ENCODE results near the gene DPYSL4.

The DPYSL4 gene

GRCh38 chr10:132176623-132177500, 9.9 kb upstream of the DPYSL4 start:
- in situ Hi-C loops (cut with MboI; ENCODE audit: low sequenced_read_pairs) = no loop called here

DNA sequence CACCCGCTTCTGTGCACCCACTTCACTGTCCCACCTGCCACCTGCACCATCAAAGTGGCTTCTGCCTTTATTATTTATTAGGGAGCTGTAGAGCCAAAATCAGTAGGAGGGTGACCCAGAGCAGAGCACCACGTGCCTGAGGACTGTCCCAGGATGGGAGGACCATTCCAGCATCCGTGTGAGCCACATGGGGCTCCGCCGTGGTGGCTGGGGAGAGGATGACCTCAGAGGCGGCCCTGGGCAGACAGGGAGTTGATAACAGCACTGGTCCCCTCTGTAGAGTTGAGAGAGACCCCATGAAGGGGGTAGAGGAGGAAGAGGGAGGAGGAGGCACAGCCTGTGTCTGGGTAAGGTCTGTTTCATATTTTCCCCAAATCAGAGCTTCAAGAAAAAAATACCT, 8.7 kb upstream of the DPYSL4 start:
- in situ Hi-C loops (cut with MboI; ENCODE audit: low sequenced_read_pairs) = no loop called here

DNA sequence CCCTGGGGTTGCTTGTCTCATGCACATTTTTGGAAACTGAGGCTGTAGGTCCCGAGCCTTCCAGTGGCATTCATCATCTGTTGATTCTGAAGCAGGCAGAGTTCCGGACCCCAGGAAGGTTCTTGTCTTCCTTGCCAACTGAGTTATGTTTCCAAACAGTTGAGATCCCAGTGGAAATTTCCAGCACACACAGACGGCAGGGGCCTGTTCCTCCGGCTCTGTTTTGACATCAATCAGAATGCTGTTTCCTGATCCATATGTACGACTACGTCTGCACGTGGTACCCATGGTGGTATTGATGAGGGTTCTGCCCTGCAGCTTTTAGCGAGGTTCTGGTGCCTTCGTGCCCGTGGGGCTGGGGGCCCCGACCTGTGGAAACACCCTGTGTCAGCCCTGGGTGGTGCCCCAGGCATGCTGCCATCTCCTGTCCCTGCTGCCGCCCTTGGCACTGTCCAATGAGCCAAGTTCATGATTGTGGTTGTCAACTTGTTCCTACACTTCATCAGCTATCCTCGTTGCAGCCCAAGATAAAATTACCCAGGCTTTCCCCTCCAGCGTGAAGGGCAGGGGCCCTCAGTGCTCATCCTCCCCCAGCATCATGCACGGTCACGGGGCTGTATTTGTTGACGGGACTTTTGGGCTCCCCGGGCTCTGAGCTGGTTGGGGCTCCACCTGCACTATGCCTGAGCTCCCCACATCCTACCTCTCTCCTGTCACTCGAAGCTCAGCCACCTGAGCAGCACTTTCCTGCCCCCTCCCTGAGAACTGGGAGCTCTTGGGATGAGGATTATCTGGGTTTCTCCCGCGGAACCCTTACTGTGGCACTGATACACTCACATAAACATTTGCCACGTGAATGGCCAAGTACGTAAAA, 7.8 kb upstream of the DPYSL4 start:
- in situ Hi-C loops (cut with MboI; ENCODE audit: low sequenced_read_pairs) = no loop called here

DNA sequence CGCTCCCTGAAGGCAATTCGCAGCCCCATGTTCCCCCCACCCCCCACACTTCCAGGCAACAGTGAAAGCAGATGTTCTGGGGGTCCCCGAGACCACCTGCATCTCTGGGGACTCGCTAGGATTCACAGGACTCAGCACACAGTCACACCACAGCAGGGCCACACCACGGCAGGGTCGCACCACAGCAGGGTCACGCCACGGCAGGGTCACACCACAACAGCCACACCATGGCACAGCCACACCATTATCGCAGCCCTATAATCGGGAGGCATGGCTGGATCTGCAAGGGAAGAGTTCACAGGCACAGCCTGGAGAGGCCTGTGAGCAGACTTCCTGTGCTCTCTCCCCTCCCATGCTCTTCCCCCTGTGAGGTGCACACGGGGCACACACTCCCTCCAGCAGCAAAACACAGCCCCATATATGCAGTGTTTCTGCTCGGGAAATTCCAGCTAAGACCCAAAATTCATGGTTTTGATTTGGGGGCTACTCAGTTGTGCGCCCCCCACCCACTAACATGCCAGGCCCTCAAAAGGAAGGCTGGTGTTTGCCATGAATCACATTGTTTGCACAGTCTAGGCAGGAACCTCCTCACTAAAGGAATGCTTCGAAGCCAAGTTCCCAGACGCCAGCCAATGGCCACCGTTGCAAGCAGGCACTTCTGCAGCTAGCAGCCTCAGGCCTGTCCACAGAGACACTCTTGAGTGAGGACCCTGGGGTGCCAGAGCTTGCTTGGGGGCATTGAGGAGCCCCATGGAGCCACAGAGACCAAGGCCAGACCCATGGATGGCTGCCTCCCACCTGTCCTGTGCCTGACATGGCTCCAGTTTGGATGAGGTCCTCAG, 7.0 kb upstream of the DPYSL4 start:
- in situ Hi-C loops (cut with MboI; ENCODE audit: low sequenced_read_pairs) = no loop called here

DNA sequence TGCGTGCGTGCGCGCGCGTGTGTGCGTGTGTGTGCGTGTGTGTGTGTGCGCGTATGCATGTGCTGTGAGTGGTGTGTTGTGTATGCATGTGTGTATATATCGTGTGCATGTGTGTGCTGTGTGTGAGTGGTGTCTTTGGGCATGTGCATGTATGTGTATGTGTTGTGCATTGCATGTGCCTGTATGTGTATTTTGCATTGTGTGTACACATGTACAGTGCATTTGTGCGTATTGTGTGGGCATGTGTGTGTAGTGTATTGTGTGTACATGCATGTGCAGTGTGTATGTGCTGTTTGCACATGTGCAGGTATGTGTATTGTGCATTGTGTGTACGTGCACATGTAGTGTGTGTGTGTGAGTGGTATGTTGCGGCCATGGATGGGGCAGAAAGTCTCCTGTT, 6.0 kb upstream of the DPYSL4 start:
- in situ Hi-C loops (cut with MboI; ENCODE audit: low sequenced_read_pairs) = no loop called here

DNA sequence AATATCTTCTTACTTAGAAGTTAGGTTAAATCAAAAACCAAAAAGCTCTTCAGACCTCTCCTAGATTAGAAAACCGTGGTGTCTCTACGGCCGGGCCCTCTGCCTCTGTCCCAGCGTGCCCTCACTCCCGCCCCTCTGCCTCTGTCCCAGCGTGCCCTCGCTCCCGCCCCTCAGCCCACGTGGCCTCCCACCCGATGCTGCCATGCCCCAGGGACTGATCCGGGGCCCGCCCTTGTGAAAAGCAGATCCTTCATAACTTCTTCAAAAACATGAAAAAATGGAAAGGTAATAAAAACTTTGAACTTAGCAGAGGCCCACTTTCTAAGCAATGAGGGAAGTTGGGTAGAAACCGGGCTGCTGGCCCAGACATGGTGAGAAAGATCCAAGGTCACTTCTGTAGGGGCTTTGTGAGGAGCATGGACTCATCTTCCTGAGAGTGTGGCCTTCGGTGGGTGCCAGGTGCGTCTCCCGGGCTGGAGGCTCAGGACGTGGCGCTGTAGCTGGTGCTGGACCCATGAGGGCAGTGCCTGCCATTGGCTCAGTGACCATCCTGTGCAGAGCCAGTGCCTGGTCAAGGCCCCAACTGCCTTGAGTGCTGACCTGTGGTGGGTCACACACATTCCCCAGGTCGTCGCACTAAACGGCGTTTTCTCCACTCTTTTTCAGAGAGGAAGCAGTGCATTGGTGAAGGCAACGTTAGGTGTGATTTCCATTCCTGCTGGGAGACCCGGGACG, 4.9 kb upstream of the DPYSL4 start:
- in situ Hi-C loops (cut with MboI; ENCODE audit: low sequenced_read_pairs) = no loop called here

GRCh38 chr10:132182591-132182990, 4.2 kb upstream of the DPYSL4 start:
- in situ Hi-C loops (cut with MboI; ENCODE audit: low sequenced_read_pairs) = no loop called here

- in situ Hi-C loops (cut with MboI; ENCODE audit: low sequenced_read_pairs) = no loop called here
Observed at GRCh38 chr10:132183046-132183445, 3.7 kb upstream of the DPYSL4 start.

DNA sequence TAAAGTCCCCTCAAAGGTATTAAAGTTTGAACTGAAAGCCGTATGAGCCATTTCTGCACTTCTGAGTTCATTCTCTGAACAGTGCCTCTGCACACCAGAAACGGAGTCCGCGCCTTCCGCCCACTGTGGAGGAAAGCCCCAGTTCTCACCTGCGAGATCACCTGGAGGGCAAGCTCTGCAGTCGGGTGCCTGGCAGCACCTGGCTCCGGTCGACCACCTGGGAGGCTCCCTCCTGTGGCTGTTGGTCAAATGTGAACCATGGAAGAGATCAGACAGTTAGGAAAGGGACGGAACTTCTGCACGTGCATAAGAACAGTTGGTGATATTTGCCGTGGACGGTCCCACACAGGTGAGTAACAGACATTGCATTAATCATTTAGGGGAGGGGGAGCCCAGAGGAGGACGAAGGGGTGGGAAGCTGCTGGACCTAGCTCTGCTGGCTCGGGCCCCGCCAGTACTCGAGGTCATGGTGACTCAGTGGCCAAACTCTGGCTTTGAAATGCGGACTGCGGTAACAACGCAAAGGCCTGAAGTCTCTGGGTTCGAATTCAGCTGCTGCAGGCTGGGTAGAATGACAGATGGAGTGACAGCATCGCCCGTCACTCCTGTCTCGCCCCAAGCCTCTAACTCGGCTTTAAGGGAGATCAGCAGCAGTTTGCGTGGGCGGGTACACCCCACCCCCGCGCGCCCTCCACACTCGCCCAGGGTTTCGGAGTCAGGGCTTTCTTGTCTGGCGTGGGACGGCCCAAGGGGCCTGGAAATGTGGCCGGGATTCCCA, 1.7 kb upstream of the DPYSL4 start:
- in situ Hi-C loops (cut with MboI; ENCODE audit: low sequenced_read_pairs) = no loop called here

DNA sequence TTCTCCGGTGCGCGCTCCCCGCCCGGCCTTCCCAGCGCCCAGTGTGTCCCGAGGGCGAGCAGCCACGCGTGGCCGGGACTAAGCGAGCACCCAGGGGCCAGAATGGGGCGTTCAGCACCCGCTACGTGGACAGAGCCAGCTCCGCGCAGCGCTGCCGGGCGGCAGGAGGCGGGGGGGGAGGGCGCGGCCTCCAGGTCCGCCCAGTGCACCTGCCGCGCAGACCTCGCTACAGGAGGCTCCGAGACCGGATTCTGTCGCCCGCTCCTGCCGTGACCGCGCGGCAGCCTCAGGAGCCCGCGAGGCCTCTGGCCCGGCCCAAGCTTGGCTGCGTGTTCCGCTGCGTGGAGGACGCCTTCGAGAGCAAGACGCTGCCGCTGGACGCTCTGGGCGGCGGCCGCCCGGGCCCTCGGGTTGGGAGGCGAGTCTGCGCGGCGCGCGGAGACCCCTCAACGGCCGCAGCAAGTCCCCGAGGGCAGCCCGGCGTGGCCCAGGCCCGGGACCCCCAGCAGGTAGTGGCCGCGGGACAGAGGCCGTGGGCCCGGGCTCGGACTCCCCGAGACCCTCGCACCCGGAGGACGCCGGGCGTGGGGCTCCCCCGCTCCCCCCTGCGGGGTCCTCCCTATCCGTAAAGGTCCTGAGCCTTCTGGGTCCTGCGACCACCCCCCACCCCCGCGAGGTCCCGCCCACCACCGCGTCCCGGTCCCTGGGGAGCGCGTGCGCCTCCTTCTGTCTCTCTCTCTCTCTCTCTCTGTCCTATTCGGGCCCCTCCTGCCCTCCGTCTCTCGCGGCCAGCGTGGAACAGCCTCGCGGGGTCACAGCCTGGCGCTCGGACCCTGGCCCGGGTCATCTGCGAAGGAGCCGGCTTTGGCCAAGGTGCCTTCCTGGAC, 904 bp upstream of the DPYSL4 start:
- in situ Hi-C loops (cut with MboI; ENCODE audit: low sequenced_read_pairs) = no loop called here

DNA sequence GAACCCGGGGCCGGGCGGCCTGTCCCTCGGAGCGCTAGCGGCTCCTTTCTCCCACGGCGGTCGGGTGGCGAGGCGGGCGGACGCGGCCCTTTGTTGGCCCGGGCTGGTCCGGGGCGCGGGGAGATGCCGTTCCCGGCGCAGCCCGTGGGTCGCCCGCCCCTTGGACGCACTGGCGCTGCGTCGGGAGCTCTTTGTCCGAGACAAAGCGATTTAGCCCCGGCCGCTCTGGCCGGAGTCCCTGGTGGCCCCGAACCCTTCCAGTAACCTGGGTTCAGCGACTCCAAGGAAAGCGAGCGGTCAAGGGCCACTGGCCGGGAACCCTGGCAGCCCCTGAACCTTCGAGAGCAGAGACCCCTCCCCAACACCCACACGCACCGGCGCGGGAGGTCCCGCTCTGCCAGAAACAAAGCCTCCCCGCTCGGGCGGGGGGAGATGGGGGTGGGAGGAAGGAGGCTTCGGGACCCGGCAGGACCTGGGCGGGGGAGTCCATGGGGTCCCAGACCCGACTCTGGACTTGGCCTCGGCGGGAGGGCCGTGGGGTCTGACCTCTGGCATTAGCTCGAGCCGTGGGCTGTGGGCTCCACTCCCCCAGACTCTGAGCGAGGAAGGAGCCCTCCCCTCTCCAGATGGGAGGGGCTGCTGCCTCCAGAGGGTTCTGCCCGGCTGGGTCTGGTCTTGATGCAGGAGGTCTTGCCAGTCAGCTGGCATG, 836 bp downstream of the DPYSL4 start:
- in situ Hi-C loops (cut with MboI; ENCODE audit: low sequenced_read_pairs) = no loop called here

DNA sequence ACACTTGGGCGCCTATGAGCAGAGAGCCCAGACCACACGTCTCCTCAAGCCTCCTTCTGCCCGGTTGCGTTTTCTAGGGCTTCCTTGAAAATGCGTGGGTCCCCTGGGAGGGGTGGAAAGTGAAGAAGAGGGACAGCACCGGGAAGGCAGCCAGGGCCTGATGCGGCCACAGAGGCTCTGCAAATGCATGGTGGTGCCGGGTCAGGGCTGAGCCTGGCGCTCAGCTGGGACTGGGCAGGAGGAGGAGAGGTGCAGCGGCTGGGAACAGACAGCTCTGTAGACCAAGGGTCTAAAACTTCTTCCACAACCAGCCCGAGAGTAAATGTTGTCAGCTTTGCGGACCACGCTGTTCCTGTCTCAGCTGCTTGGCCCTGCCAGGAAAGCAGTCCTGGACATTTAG, 1.6 kb downstream of the DPYSL4 start:
- in situ Hi-C loops (cut with MboI; ENCODE audit: low sequenced_read_pairs) = no loop called here

- in situ Hi-C loops (cut with MboI; ENCODE audit: low sequenced_read_pairs) = no loop called here
Observed at GRCh38 chr10:132189016-132189415, 2.3 kb downstream of the DPYSL4 start.

DNA sequence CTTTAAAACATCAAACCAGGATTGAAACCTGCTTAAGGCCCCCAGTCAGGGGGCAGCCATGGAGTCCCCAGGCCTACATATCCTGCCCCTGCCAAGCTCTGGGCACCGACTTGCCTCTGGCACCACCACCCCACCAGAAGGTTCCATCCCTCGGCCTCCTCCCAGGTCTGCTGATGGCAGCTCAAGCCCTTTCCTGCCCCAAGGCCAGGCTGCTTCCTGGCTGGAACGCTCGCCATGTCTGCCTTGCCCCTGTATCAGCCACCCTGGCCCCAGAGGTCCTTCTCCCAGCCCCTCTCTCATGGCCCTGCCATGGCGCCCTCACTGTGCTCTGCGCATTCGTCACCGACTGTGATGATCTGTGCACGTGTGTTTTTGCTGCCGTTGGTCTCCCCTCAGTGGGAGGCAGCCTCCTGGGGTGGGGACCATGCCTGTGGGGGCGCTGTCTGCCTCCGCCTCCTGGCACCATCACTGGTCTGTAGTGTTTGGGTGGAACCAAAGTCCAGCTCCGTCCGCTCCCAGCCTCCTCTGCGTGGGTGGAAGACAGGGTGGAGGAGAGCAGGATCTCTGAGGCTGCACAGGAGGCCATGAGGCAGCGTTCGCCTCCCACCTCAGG, 3.2 kb downstream of the DPYSL4 start:
- in situ Hi-C loops (cut with MboI; ENCODE audit: low sequenced_read_pairs) = no loop called here

GRCh38 chr10:132192076-132192975, 5.6 kb downstream of the DPYSL4 start:
- in situ Hi-C loops (cut with MboI; ENCODE audit: low sequenced_read_pairs) = no loop called here

DNA sequence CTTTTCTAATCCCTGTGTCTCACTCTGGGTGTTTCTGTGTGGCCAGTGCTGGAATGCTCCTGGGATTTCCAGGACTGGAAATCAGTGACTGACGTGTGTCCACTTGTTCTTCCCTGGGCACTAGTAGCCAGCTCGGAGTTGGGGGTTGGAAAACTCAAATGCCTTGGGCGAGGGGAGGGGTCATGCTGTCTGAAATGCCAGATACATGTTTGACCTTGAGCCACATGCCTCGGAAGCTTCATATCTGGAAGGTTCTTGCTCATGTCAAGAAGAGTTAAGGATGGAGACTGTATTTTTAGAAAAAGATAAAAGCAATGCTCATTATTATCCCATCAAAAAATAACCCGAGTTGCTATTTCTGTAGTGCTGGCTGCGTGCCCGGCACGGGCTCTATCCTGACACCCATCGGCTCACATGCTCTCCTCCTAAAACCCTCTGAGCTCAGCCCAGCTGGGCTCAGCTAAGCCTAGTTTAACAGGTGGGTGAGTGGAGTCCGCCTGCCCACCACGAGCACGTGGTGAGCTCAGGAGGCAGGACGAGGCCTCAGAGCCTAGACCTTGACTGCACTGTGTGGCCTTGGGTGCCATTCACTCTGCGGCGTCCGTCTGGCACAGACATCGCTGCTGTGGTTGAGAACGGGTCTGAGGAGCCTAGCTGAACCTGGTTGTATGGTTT, 6.4 kb downstream of the DPYSL4 start:
- in situ Hi-C loops (cut with MboI; ENCODE audit: low sequenced_read_pairs) = no loop called here
